Neural cell (in vitro differentiated cells): ENCODE data around the gene MYOF. TPM values are rescaled to one million over a fixed set of nuclear protein-coding genes. Genes with fewer than 3 reads are reported as not detected.

Experiments used
- H2AFZ ChIP-seq: fragments of 200-600, 300-800 bp; sonication (generic), shearing (Covaris generic); 2 replicates; pipeline ENCODE4 v1.6.0; 2014; ENCODE audit warnings: low read depth, mild to moderate bottlenecking, antibody characterized with exemption, low read length, moderate library complexity
- H3F3A ChIP-seq: fragments of 200-600 bp; shearing (Covaris generic); 2 replicates; pipeline ENCODE4 v1.6.1; 2016; ENCODE audit warnings: mild to moderate bottlenecking, moderate library complexity, mixed read lengths, antibody characterized with exemption, low read length; ENCODE audit not compliant: insufficient read depth, poor library complexity, severe bottlenecking
- H3K27ac ChIP-seq: fragments of 200-600, 300-800 bp; sonication (generic), shearing (Covaris generic); 2 replicates; pipeline ENCODE4 v1.5.1; 2014; ENCODE audit warnings: mild to moderate bottlenecking, low read length, moderate library complexity
- H3K27me3 ChIP-seq: fragments of 300-800, 200-600 bp; sonication (generic), shearing (Covaris generic); 2 replicates; pipeline ENCODE4 v1.6.0; 2014; ENCODE audit warnings: mild to moderate bottlenecking, low read depth, low read length, moderate library complexity; ENCODE audit not compliant: insufficient read depth
- H3K36me3 ChIP-seq: fragments of 300-800, 200-600 bp; sonication (generic), shearing (Covaris generic); 2 replicates; pipeline ENCODE4 v1.5.1; 2014; ENCODE audit warnings: mild to moderate bottlenecking, antibody characterized with exemption, low read length, moderate library complexity; ENCODE audit not compliant: insufficient read depth
- H3K4me2 ChIP-seq: fragments of 300-800, 200-600 bp; sonication (generic), shearing (Covaris generic); 2 replicates; pipeline ENCODE4 v1.6.0; 2014; ENCODE audit warnings: mild to moderate bottlenecking, low read length
- H3K4me3 ChIP-seq: fragments of 300-800, 200-600 bp; sonication (generic), shearing (Covaris generic); 2 replicates; pipeline ENCODE4 v1.5.1; 2014; ENCODE audit warnings: mild to moderate bottlenecking, low read length, moderate library complexity
- H3K79me2 ChIP-seq: fragments of 200-600 bp; shearing (Covaris generic); replicated peaks from 2 replicates; pipeline ENCODE4 v1.6.0; 2014; ENCODE audit warnings: mild to moderate bottlenecking, low read length, moderate library complexity; ENCODE audit not compliant: insufficient read depth
- H3K9ac ChIP-seq: fragments of 300-800, 200-600 bp; sonication (generic), shearing (Covaris generic); 2 replicates; pipeline ENCODE4 v1.6.1; 2016; ENCODE audit warnings: mild to moderate bottlenecking, low read length, mixed read lengths
- H3K9me2 ChIP-seq: fragments of 200-600 bp; shearing (Covaris generic); 2 replicates; pipeline ENCODE4 v1.6.1; 2016; ENCODE audit warnings: mild to moderate bottlenecking, low read length, mixed read lengths; ENCODE audit not compliant: insufficient read depth
- H3K9me3 ChIP-seq: fragments of 200-600, 300-800 bp; sonication (generic), shearing (Covaris generic); 2 replicates; pipeline ENCODE4 v1.6.1; 2016; ENCODE audit warnings: mild to moderate bottlenecking, mixed run types, low read length, moderate library complexity, mixed read lengths
- H4K20me1 ChIP-seq: fragments of 200-600 bp; shearing (Covaris generic); 2 replicates; pipeline ENCODE4 v1.6.1; 2016; ENCODE audit warnings: mild to moderate bottlenecking, mixed run types; ENCODE audit not compliant: insufficient read depth
- EP300 ChIP-seq: fragments of 450-650 bp; conservative IDR thresholded peaks from 2 replicates; pipeline ENCODE4 v1.6.1; 2014; ENCODE audit warnings: antibody characterized with exemption, mild to moderate bottlenecking, moderate library complexity; ENCODE audit not compliant: poor library complexity, severe bottlenecking
- EZH2 ChIP-seq: fragments of 200-600, 300-800 bp; shearing (Covaris generic), sonication (generic); IDR thresholded peaks from 2 replicates; pipeline ENCODE4 v1.6.1; 2014; ENCODE audit warnings: antibody characterized with exemption, low read length, borderline replicate concordance, mild to moderate bottlenecking; ENCODE audit not compliant: insufficient read depth, poor library complexity, severe bottlenecking
- MXI1 ChIP-seq: fragments of 450-650 bp; conservative IDR thresholded peaks from 2 replicates; pipeline ENCODE4 v1.6.1; 2014; ENCODE audit warnings: antibody characterized with exemption, mild to moderate bottlenecking; ENCODE audit not compliant: poor library complexity, severe bottlenecking
- POLR2AphosphoS5 ChIP-seq: IDR thresholded peaks from 2 replicates; pipeline ENCODE4 v1.6.1; 2012
- RAD21 ChIP-seq: fragments of 450-650 bp; conservative IDR thresholded peaks from 2 replicates; pipeline ENCODE4 v1.6.1; 2014; ENCODE audit warnings: antibody characterized with exemption, mild to moderate bottlenecking, moderate library complexity
- SMC3 ChIP-seq: fragments of 450-650 bp; conservative IDR thresholded peaks from 2 replicates; pipeline ENCODE4 v1.6.1; 2014; ENCODE audit warnings: antibody characterized with exemption, mild to moderate bottlenecking, moderate library complexity; ENCODE audit not compliant: poor library complexity
- TAF1 ChIP-seq: IDR thresholded peaks from 2 replicates; pipeline ENCODE4 v1.6.1; 2012; ENCODE audit warnings: low read depth
- polyA plus RNA-seq: library from polyadenylated mRNA; depleted of rRNA; stranded (reverse); fragments of >200 nt; gene quantifications from 2 replicates; pipeline ENCODE4 v1.2.3, GENCODE V29; 2014
- TF ChIP-seq, protein P1 (sequence below): IDR thresholded peaks from 2 replicates; pipeline ENCODE4 v1.6.1; 2012; ENCODE audit warnings: borderline replicate concordance
- TF ChIP-seq, protein P2 (sequence below): fragments of 450-650 bp; IDR thresholded peaks from 2 replicates; pipeline ENCODE4 v1.5.1; 2014; ENCODE audit warnings: antibody characterized with exemption, mild to moderate bottlenecking, moderate library complexity; ENCODE audit not compliant: poor library complexity, severe bottlenecking

MYOF gene
- polyA plus RNA-seq, 1 donor from 2014 or later, result 0.47 TPM

DNA sequence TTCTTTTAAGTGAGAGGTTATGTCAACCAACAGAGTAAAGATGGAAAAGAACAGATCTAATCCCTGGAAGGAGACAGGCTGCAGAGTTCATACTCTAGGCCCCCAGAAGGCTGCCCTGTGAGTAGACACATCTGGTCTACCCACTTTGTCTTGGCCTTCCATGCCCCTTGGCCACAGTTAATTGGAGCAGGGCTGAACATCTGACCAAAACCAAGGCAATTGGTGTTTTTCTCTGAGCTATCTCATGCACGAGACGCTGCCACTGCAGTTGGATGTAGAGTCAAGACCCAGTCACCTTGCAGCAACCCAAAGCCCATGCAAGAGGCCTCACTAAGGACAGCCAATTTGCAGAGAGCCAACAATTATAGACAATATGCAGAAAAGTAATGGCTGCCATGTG, 9.0 kb downstream of the MYOF start:
- Histone ChIP-seq H4K20me1 (no peaks in the 10 kb centered on the region), H3K9ac (no peak overlapping the region), H3K9me2 (no peaks in the 10 kb centered on the region), H3K9me3 (no peaks in the 10 kb centered on the region), H3K36me3 (no peaks in the 10 kb centered on the region), H3K27ac (no peak overlapping the region), H2AFZ (no peak overlapping the region), H3K27me3 (no peaks in the 10 kb centered on the region), H3K4me3 (no peak overlapping the region), H3F3A (no peaks in the 10 kb centered on the region), H3K4me2 (no peak overlapping the region), H3K79me2 (no peaks in the 10 kb centered on the region)
- TF ChIP-seq, protein P1, sequence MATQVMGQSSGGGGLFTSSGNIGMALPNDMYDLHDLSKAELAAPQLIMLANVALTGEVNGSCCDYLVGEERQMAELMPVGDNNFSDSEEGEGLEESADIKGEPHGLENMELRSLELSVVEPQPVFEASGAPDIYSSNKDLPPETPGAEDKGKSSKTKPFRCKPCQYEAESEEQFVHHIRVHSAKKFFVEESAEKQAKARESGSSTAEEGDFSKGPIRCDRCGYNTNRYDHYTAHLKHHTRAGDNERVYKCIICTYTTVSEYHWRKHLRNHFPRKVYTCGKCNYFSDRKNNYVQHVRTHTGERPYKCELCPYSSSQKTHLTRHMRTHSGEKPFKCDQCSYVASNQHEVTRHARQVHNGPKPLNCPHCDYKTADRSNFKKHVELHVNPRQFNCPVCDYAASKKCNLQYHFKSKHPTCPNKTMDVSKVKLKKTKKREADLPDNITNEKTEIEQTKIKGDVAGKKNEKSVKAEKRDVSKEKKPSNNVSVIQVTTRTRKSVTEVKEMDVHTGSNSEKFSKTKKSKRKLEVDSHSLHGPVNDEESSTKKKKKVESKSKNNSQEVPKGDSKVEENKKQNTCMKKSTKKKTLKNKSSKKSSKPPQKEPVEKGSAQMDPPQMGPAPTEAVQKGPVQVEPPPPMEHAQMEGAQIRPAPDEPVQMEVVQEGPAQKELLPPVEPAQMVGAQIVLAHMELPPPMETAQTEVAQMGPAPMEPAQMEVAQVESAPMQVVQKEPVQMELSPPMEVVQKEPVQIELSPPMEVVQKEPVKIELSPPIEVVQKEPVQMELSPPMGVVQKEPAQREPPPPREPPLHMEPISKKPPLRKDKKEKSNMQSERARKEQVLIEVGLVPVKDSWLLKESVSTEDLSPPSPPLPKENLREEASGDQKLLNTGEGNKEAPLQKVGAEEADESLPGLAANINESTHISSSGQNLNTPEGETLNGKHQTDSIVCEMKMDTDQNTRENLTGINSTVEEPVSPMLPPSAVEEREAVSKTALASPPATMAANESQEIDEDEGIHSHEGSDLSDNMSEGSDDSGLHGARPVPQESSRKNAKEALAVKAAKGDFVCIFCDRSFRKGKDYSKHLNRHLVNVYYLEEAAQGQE, result no peak
- TF ChIP-seq POLR2AphosphoS5 (no peak), RAD21 (no peak), EP300 (no peak), SMC3 (no peak), MXI1 (no peak), TAF1 (no peak)
- TF ChIP-seq, protein P2, sequence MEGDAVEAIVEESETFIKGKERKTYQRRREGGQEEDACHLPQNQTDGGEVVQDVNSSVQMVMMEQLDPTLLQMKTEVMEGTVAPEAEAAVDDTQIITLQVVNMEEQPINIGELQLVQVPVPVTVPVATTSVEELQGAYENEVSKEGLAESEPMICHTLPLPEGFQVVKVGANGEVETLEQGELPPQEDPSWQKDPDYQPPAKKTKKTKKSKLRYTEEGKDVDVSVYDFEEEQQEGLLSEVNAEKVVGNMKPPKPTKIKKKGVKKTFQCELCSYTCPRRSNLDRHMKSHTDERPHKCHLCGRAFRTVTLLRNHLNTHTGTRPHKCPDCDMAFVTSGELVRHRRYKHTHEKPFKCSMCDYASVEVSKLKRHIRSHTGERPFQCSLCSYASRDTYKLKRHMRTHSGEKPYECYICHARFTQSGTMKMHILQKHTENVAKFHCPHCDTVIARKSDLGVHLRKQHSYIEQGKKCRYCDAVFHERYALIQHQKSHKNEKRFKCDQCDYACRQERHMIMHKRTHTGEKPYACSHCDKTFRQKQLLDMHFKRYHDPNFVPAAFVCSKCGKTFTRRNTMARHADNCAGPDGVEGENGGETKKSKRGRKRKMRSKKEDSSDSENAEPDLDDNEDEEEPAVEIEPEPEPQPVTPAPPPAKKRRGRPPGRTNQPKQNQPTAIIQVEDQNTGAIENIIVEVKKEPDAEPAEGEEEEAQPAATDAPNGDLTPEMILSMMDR, result no peak

DNA sequence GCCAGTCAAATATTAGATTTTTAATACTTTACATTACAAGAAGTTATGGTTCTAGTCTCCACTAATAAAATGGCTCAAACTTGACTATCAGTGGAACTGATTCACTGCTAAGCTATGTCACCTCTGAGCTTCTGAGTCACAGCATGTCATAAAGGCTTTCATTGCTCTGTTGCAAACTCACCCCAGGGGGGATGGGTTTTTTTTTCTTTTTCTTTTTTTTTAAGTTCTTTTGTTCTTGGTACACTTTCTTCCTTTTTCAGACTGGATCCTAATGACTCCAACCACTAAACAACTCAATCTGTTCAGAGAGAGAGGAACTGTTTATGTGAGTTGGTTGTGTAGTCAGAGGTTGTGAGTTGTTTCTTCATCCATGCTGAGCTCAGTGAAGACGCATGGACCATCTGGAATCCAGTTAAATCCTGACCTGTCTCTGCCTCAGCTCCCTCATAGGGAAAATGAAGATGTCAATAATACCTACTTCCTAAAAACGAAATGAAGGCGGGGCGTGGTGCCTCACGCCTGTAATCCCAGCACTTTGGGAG, 11.0 kb downstream of the MYOF start:
- Histone ChIP-seq H3K9ac (no peak overlapping the region), H3K9me2 (no peaks in the 10 kb centered on the region), H3K4me3 (no peak overlapping the region), H3K79me2 (no peaks in the 10 kb centered on the region), H3K27ac (no peak overlapping the region), H2AFZ (no peak overlapping the region), H3K27me3 (no peaks in the 10 kb centered on the region), H3K36me3 (no peaks in the 10 kb centered on the region), H4K20me1 (no peaks in the 10 kb centered on the region), H3K9me3 (no peaks in the 10 kb centered on the region), H3K4me2 (no peak overlapping the region), H3F3A (no peaks in the 10 kb centered on the region)
- TF ChIP-seq MXI1 (no peak), POLR2AphosphoS5 (no peak), TAF1 (no peak), EZH2 (no peak), RAD21 (no peak), SMC3 (no peak), EP300 (no peak)
- TF ChIP-seq, protein P1, result no peak
- TF ChIP-seq, protein P2, result no peak
